PC-9 (cell line): Measurements from ENCODE around the gene CPO. TPM values are rescaled to one million over a fixed set of nuclear protein-coding genes. Genes with fewer than 3 reads are reported as not detected.

Experiments
- BruUV-seq: library from RNA; stranded (reverse); fragments of 400-500 nt; replicated peaks from 2 replicates; lab custom pipeline; 2021; lab: Mats Ljungman, UMichigan
- CTCF ChIA-PET: fragments of 300-600 bp; sonication (Branson Sonifier 250); formaldehyde crosslinking; loops from one replicate; lab custom pipeline; 2022; ENCODE audit warnings: antibody characterized with exemption; lab: Charles Lee
- POLR2A ChIA-PET: fragments of 300-600 bp; sonication (Branson Sonifier 250); formaldehyde crosslinking; loops from one replicate; lab custom pipeline; 2022; ENCODE audit warnings: antibody characterized with exemption; ENCODE audit not compliant: unreplicated experiment; lab: Charles Lee
- DNase-seq, 2 experiments: peaks; one replicate each; pipeline versions ENCODE4 v3.0.0 to v3.0.0-alpha.2; 2015 to 2022; ENCODE audit warnings: mixed read lengths in 1 of 2
- H2AFZ ChIP-seq: fragments of 200-600 bp; sonication (generic); 2 replicates; pipeline ENCODE4 v1.8.1; 2017; ENCODE audit warnings: antibody characterized with exemption
- H3F3A ChIP-seq: fragments of 200-600 bp; sonication (generic); 2 replicates; pipeline ENCODE4 v1.8.1; 2017; ENCODE audit warnings: antibody characterized with exemption, mild to moderate bottlenecking, low read depth; ENCODE audit not compliant: insufficient read depth
- H3K27ac ChIP-seq: fragments of 200-600 bp; sonication (generic); 2 replicates; pipeline ENCODE4 v1.6.1; 2016; ENCODE audit warnings: mixed run types
- H3K27me3 ChIP-seq: fragments of 200-600 bp; sonication (generic); 2 replicates; pipeline ENCODE4 v1.6.1; 2016; ENCODE audit warnings: low read depth, mixed run types; ENCODE audit not compliant: insufficient read depth
- H3K36me3 ChIP-seq: fragments of 200-600 bp; sonication (generic); 2 replicates; pipeline ENCODE4 v1.6.1; 2016; ENCODE audit warnings: low read depth, mixed run types
- H3K4me1 ChIP-seq: fragments of 200-600 bp; sonication (generic); replicated peaks from 2 replicates; pipeline ENCODE4 v1.6.1; 2016; ENCODE audit warnings: mixed run types; ENCODE audit not compliant: insufficient read depth
- H3K4me2 ChIP-seq: fragments of 200-600 bp; sonication (generic); 2 replicates; pipeline ENCODE4 v1.6.1; 2017; ENCODE audit warnings: mixed run types
- H3K4me3 ChIP-seq: fragments of 200-600 bp; sonication (generic); 2 replicates; pipeline ENCODE4 v1.6.1; 2016; ENCODE audit warnings: mixed run types
- H3K79me2 ChIP-seq: fragments of 200-600 bp; sonication (generic); 2 replicates; pipeline ENCODE4 v1.6.1; 2017; ENCODE audit warnings: low read depth, mixed run types
- H3K9me2 ChIP-seq: fragments of 200-600 bp; sonication (generic); 2 replicates; pipeline ENCODE4 v1.8.1; 2017; ENCODE audit warnings: mild to moderate bottlenecking; ENCODE audit not compliant: insufficient read depth
- H3K9me3 ChIP-seq: fragments of 200-600 bp; sonication (generic); 2 replicates; pipeline ENCODE4 v1.8.1; 2016; ENCODE audit warnings: low read depth; ENCODE audit not compliant: insufficient read depth
- H4K20me1 ChIP-seq: fragments of 200-600 bp; sonication (generic); 2 replicates; pipeline ENCODE4 v1.8.1; 2017; ENCODE audit not compliant: insufficient read depth
- EZH2 ChIP-seq: fragments of 200-600 bp; sonication (generic); IDR thresholded peaks from 2 replicates; pipeline ENCODE4 v1.8.0; 2017; ENCODE audit warnings: antibody characterized with exemption, low read depth
- intact Hi-C: fragments of 100-400 bp; cut with micrococcal nuclease; formaldehyde crosslinking; loops from one replicate; pipeline ENCODE4 v1.10.0; 2022; ENCODE audit not compliant: unreplicated experiment
- total RNA-seq: library from RNA; stranded (reverse); gene quantifications from 2 replicates; pipeline ENCODE4 v1.2.3, GENCODE V29; 2021
- TF ChIP-seq, protein P1 (sequence below): fragments of 200-600 bp; sonication (generic); conservative IDR thresholded peaks from 2 replicates; pipeline ENCODE4 v1.6.1; 2017; ENCODE audit warnings: mixed run types, antibody characterized with exemption, mild to moderate bottlenecking, moderate library complexity

Gene CPO
- total RNA-seq, 1 experiment from 2014 or later = not detected

DNA sequence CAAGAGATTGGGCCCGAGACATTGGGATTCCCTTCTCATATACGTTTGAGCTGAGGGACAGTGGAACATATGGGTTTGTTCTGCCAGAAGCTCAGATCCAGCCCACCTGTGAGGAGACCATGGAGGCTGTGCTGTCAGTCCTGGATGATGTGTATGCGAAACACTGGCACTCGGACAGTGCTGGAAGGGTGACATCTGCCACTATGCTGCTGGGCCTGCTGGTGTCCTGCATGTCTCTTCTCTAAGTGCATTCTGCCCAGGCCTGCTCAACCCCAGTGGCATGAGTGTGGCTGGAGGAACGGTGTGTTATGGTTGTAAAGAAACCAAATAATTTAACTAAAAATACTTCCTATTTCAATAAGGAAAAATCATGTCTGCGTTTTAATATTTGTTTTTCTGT is 29.9 kb downstream of the CPO start:
- POLR2A ChIA-PET = no interaction called here
- TF ChIP-seq, protein P1, sequence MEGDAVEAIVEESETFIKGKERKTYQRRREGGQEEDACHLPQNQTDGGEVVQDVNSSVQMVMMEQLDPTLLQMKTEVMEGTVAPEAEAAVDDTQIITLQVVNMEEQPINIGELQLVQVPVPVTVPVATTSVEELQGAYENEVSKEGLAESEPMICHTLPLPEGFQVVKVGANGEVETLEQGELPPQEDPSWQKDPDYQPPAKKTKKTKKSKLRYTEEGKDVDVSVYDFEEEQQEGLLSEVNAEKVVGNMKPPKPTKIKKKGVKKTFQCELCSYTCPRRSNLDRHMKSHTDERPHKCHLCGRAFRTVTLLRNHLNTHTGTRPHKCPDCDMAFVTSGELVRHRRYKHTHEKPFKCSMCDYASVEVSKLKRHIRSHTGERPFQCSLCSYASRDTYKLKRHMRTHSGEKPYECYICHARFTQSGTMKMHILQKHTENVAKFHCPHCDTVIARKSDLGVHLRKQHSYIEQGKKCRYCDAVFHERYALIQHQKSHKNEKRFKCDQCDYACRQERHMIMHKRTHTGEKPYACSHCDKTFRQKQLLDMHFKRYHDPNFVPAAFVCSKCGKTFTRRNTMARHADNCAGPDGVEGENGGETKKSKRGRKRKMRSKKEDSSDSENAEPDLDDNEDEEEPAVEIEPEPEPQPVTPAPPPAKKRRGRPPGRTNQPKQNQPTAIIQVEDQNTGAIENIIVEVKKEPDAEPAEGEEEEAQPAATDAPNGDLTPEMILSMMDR = no peak
- TF ChIP-seq EZH2 = no peak

DNA sequence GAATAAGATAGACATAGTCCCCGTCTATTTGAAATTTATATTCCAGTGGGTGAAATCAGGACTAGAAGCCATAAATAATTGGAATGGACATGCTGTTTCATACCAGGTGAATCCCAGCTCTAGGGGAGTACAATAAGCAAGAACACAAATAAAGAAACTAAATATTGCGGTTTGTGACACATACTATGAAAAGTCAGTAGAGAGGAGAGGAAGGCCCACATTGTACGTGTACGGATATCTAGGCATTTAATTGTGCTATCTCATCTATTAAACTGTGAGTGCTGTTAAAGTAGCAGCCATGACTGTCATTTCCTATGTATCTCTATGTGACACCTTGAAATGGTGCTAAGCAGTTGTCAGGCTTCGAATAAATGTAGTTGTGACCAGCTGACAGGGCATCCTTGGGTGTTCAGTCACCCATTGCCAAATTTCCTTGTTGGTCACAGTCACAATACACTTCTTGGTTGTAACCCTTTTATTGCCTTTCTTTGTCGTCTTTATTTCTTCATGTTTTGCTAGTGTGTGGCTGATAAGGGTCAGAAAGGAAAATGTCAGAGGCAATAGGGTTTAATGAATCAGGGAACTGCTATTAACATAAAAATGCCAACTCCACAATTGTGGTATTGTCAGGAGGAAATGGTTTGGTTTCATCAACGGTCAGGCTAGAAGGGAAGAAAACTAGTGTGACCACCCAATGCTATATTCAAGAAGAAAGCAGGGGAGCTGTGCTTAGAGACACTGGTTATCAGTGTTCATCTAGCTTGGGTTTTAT is 31.5 kb downstream of the CPO start:
- no TSS peak for BruUV-seq
- Histone ChIP-seq H3F3A (no peaks in the 10 kb centered on the region), H3K27me3 (no peaks in the 10 kb centered on the region), H2AFZ (no peak overlapping the region), H3K9me3 (no peaks in the 10 kb centered on the region), H3K27ac (no peak overlapping the region), H3K79me2 (no peaks in the 10 kb centered on the region), H3K4me3 (no peak overlapping the region), H3K4me2 (no peak overlapping the region), H3K4me1 (no peaks in the 10 kb centered on the region), H4K20me1 (no peaks in the 10 kb centered on the region), H3K36me3 (no peaks in the 10 kb centered on the region), H3K9me2 (no peaks in the 10 kb centered on the region)
- no peak for DNase-seq
- ChIA-PET CTCF (interaction anchor here (0.9 kb wide), 1 partner anchor 19 kb away, joined by 4 read pairs; no protein-coding TSS in a partner anchor), POLR2A (no interaction called here)
- intact Hi-C loops = no loop called here
- TF ChIP-seq, protein P1 = no peak
- no peak for TF ChIP-seq EZH2

More for the DNA sequence above, 29.9 kb downstream of the CPO start:
- DNase-seq = no peak
- H3K4me2 ChIP-seq = no peak overlapping the region
- H4K20me1 ChIP-seq = no peaks in the 10 kb centered on the region
- no peak overlapping the region for H2AFZ ChIP-seq
- intact Hi-C loops = no loop called here
- BruUV-seq = no TSS peak
- no peaks in the 10 kb centered on the region for H3K9me3 ChIP-seq
- no peaks in the 10 kb centered on the region for H3K27me3 ChIP-seq
- no peaks in the 10 kb centered on the region for H3K79me2 ChIP-seq
- H3K4me1 ChIP-seq = no peaks in the 10 kb centered on the region
- no peak overlapping the region for H3K27ac ChIP-seq
- H3K36me3 ChIP-seq = no peaks in the 10 kb centered on the region
- no peaks in the 10 kb centered on the region for H3F3A ChIP-seq
- no peak overlapping the region for H3K4me3 ChIP-seq
- H3K9me2 ChIP-seq = no peaks in the 10 kb centered on the region
- CTCF ChIA-PET = no interaction called here

DNA sequence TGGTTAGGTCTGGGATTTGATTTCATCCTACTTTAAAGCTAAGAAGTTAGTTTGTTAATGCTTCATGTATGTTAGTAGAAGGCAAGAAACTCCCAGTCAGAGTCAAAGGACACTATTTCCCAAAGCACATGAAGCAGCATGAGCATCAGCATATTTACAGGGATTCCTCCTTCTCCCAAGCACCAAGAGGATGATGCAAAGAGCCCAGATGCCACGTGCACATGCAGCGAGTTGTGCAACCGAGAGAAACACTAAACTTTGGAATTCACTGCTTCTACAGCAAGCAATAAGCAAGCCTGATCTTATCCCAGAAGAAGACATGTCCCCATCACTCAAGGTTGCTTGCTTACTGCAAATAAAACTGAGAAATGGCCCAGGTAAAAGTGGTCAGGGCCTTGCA is 32.5 kb downstream of the CPO start:
- no TSS peak for BruUV-seq
- intact Hi-C loops = no loop called here
- H3K4me2 ChIP-seq = no peak overlapping the region
- H3K4me1 ChIP-seq = no peaks in the 10 kb centered on the region
- no peak overlapping the region for H3K27ac ChIP-seq
- no peaks in the 10 kb centered on the region for H3F3A ChIP-seq
- ChIA-PET POLR2A (no interaction called here), CTCF (interaction anchor here (0.9 kb wide), 1 partner anchor 18 kb away, joined by 4 read pairs; no protein-coding TSS in a partner anchor)
- no peak for TF ChIP-seq EZH2
- TF ChIP-seq, protein P1 = no peak
- H3K36me3 ChIP-seq = no peaks in the 10 kb centered on the region
- no peaks in the 10 kb centered on the region for H3K27me3 ChIP-seq
- H3K79me2 ChIP-seq = no peaks in the 10 kb centered on the region
- H2AFZ ChIP-seq = no peak overlapping the region
- no peaks in the 10 kb centered on the region for H3K9me3 ChIP-seq
- H4K20me1 ChIP-seq = no peaks in the 10 kb centered on the region
- no peak overlapping the region for H3K4me3 ChIP-seq
- H3K9me2 ChIP-seq = no peaks in the 10 kb centered on the region
- no peak for DNase-seq
